GM18909 (cell line): ENCODE data around the gene ERC2.
A peak's percentile ranks its signal among the peaks of the same experiment; 100 is the strongest.

ENCODE experiments used
- ATAC-seq: cut with Tn5 transposase; IDR thresholded peaks from one replicate; pipeline ENCODE4 v1.9.1; 2021; ENCODE audit warnings: mild to moderate bottlenecking; ENCODE audit not compliant: unreplicated experiment, poor library complexity

ERC2 gene

DNA sequence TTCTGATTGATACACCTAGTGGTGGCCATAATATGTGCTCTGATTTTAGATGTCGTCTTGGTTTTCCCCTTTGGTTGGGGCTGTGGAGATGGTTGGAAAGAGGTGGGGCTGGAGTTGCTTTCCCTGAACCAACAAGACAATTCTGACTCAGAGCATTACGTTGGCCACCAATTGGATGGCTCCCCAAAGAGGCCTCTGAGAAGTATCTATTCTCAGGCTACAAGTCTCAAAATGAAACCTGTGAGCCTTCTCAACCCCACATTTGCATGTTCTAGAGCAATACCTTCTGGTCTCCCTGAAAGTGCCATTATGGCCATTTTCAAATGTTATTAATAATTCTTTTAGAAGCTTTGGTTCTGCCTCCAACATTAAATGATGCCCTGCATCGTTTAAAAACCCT is 792.8 kb downstream of the ERC2 start:
- ATAC-seq: peak; percentile 97

- no peak for ATAC-seq
These were observed 794.5 kb downstream of the ERC2 start for GRCh38 chr3:55673764-55674163.

DNA sequence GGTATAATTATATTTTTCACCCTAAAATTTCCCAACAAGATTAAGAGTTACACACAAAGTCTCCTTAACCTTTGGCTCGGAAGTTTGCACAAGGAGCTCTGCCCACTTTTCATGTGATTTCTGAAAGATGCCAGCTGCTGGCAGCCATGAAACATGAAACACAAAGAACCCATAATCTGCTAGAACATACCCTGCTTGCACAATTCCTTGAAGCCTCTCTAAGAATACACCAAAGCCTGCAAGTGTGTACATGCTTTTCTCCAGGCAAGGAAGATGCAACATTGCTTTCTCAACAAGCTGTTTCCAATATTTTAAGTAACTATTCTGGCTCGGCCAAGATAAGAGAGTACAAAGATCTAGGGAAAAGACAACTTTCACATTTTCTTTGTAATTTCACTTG is 799.1 kb downstream of the ERC2 start:
- ATAC-seq: no peak

DNA sequence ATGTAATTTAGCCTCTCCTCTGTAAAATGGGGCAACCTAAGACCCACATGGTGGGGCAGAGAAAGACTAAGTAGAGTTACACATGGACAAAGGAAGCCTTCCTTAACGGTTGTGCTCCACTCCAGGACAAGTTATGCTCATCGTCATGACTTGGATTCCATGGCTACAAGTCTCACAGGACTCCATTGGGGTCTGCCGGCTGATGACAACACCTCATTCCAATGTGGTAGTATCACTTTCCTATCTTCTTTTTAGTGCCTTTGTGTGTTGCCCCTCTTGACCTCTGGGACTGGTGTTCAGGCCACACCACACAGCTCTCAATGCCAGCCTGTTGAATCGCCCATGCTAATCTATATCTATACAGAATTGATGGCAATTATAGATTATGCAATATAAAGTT is 799.9 kb downstream of the ERC2 start:
- ATAC-seq: no peak

DNA sequence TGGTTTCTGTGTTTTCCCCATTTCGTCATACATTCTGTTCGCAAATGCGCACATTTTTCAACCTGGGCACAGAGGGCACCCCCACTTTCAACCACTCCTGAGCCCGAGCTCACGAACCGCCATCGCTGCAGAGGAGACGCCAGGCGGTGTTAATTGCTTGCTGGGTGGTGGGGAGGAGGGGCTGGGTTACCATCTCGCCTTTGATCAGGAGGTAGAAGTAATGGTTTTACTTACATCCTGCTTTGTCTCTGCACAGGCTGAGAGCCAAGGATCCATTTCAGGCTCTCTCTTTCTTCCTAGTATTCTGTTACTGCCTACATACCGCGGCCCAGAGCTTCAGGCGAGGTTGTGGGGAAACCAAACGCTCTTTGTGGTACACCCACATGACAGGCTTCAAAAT is 803.9 kb downstream of the ERC2 start:
- ATAC-seq: no peak

DNA sequence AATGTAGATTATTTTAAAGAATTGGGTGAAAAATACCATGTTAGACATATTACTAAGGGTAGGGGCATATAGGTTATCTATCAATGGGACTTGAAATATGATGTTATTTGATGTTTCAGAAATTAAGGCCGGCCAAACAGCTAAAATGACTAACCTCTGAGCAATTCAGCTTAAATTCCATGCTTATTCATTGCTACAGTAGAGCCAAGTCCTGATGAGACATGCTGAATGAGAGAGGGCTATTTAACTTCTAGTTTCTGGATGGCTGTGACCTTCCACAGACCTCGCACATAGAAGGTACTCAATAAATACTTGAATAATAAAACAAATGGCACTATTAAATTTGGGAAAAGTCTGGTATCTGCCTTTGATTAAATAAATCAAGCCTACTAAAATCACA is 805.6 kb downstream of the ERC2 start:
- no peak for ATAC-seq

- no peak for ATAC-seq
These were observed 806.7 kb downstream of the ERC2 start for GRCh38 chr3:55661571-55661970.

DNA sequence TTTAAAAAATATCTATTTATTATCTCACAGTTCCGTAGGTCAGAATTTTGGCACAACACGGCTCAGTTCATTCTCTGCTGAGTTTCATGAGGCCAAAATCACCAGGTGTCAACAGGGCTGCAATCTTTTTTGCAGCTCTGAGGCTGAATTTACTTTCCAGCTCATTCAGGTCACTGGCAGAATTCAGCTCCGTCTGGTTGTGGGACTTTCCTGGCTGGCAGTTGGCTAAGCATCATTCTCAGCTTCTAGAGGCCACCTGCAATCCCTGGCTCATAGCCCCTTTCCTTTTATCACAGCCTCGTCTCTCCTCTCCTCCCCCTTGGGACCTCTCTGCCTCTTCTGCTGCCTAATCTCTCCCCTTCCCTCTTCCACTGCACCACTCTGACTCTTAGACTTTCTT is 807.1 kb downstream of the ERC2 start:
- no peak for ATAC-seq

DNA sequence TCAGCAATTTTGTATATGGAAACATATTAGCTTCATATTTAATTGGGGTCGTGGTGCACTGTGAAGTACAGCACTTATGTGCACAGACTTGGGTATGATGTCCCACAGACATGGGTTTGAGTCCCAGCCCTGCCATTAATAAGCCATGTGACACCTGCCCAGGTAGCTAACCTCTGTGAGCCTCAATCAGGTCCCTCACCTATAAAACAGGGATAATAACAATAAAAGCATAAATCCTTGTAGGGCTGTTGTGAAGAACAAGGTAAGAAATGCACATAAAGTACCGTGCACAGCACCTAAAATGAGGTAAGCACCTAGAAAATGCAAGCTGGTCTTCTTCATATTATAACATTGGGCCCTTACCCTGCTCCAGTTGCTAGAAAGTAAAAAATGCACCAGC is 807.6 kb downstream of the ERC2 start:
- no peak for ATAC-seq

DNA sequence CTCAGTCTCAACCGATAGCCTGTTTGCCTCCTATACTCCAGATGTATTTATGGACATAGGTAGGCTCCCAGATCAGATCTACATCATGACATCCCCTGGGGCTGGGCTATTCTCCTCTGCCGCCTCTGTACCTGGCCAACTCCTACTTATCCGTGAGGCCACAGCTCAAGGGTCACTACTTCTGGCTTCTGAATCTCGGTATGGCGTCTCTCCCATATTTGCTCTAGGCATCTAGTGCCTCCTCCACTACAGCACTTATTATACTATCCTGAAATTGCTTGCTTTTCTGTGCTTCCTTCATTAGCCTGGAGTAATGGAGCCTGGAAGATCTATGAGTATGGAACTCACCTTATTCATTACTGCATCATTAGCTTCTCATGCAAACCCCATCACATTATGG is 808.6 kb downstream of the ERC2 start:
- no peak for ATAC-seq

GRCh38 chr3:55658690-55659562 is 809.3 kb downstream of the ERC2 start:
- no peak for ATAC-seq

GRCh38 chr3:55658270-55658669 is 810.0 kb downstream of the ERC2 start:
- no peak for ATAC-seq

DNA sequence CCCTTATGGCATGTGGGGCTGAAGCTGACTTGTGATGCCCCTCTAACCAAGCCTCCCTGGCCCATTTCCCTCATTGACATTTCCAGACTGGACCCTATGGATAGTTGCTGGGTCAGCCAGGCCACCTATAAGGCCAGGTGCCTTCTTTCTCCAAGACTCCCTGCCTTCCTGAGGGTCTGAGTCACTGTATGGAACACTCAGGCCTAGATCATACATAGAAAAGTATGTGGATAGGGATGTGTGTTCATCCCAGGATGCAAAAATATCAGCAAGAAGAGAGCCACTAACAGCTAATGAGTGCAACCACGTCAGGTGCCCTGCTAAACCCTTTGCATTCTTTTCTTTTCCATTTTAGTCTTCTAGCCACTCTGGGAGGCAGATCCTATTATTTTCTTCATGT is 812.7 kb downstream of the ERC2 start:
- no peak for ATAC-seq

- ATAC-seq: peak; percentile 95
These were observed 814.0 kb downstream of the ERC2 start for GRCh38 chr3:55654123-55654760.

GRCh38 chr3:55651011-55651410 is 817.3 kb downstream of the ERC2 start:
- ATAC-seq: no peak

- ATAC-seq: no peak
These were observed 818.3 kb downstream of the ERC2 start for GRCh38 chr3:55650011-55650410.

- no peak for ATAC-seq
These were observed 818.7 kb downstream of the ERC2 start for GRCh38 chr3:55649554-55649953.

GRCh38 chr3:55648591-55649318 is 819.5 kb downstream of the ERC2 start:
- no peak for ATAC-seq

GRCh38 chr3:55647670-55648069 is 820.6 kb downstream of the ERC2 start:
- ATAC-seq: no peak

GRCh38 chr3:55647063-55647462 is 821.2 kb downstream of the ERC2 start:
- no peak for ATAC-seq

DNA sequence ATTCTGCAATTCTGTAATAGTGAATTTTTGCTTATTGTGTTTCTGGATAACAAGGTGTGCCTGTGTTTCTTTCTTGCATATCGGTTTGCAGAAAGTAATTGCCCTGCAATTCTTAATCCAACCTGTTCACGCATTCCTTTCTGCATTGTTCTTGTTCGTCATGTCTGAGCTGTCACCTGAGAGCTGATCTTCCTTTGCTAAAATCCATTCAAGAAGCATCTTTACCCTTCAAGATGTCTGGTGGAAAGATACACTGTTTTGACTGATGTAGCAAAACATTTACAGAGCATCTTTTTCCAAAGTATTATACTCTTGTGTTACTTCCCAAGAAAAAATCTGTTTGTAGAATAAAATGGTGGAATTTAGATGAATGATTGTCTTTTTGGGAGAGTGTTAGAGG is 822.1 kb downstream of the ERC2 start:
- no peak for ATAC-seq
